A673 (cell line): Measurements from ENCODE around the gene MAOB. TPM values are rescaled to one million over a fixed set of nuclear protein-coding genes. Genes with fewer than 3 reads are reported as not detected.
A peak's percentile ranks its signal among the peaks of the same experiment; 100 is the strongest.

Experiments
- BruUV-seq: library from RNA; stranded (reverse); fragments of 400-500 nt; replicated peaks from 2 replicates; lab custom pipeline; 2021; lab: Mats Ljungman, UMichigan
- CTCF ChIA-PET: fragments of 300-600 bp; sonication (Branson Sonifier 250); formaldehyde crosslinking; loops from one replicate; lab custom pipeline; 2022; ENCODE audit warnings: antibody characterized with exemption; lab: Charles Lee
- POLR2A ChIA-PET: fragments of 300-600 bp; sonication (Branson Sonifier 250); formaldehyde crosslinking; loops from one replicate; lab custom pipeline; 2022; ENCODE audit warnings: antibody characterized with exemption; ENCODE audit not compliant: low non-redundant PET; lab: Charles Lee
- DNase-seq: peaks from one replicate; pipeline ENCODE4 v3.0.0-alpha.2; 2015; ENCODE audit warnings: low spot score
- H3K27ac ChIP-seq: fragments of 200-600 bp; sonication (generic); 2 replicates; pipeline ENCODE4 v1.5.1; 2016; ENCODE audit warnings: mixed run types, low read depth, mild to moderate bottlenecking, mixed read lengths, antibody characterized with exemption, low read length; ENCODE audit not compliant: poor library complexity, severe bottlenecking
- H3K27me3 ChIP-seq: fragments of 200-600 bp; sonication (generic); replicated peaks from 2 replicates; pipeline ENCODE4 v1.6.1; 2017; ENCODE audit warnings: mixed run types, low read depth, mild to moderate bottlenecking, mixed read lengths, antibody characterized with exemption, low read length; ENCODE audit not compliant: insufficient read depth, poor library complexity
- H3K36me3 ChIP-seq: fragments of 200-600 bp; sonication (generic); 2 replicates; pipeline ENCODE4 v1.6.1; 2016; ENCODE audit warnings: mixed run types, mild to moderate bottlenecking, mixed read lengths, antibody characterized with exemption, low read length; ENCODE audit not compliant: insufficient read depth, poor library complexity, severe bottlenecking
- H3K4me1 ChIP-seq: fragments of 200-600 bp; sonication (generic); 2 replicates; pipeline ENCODE4 v1.6.1; 2017; ENCODE audit warnings: mixed run types, mild to moderate bottlenecking, mixed read lengths, antibody characterized with exemption, low read length; ENCODE audit not compliant: insufficient read depth, poor library complexity, severe bottlenecking
- H3K4me3 ChIP-seq: fragments of 200-600 bp; sonication (generic); 2 replicates; pipeline ENCODE4 v1.5.1; 2016; ENCODE audit warnings: low read depth, mixed run types, mild to moderate bottlenecking, mixed read lengths, low read length; ENCODE audit not compliant: poor library complexity, severe bottlenecking
- H3K9me3 ChIP-seq: fragments of 200-600 bp; sonication (generic); 2 replicates; pipeline ENCODE4 v1.6.1; 2016; ENCODE audit warnings: mixed run types, low read depth, mild to moderate bottlenecking, mixed read lengths, antibody characterized with exemption, low read length; ENCODE audit not compliant: poor library complexity, severe bottlenecking
- CTCF ChIP-seq: fragments of 300-800, 200-600 bp; sonication (generic); conservative IDR thresholded peaks from 2 replicates; pipeline ENCODE4 v1.5.1; 2017; ENCODE audit warnings: low read depth, mild to moderate bottlenecking, antibody characterized with exemption, low read length, moderate library complexity, mixed read lengths
- EZH2 ChIP-seq: fragments of 200-600 bp; sonication (generic); IDR thresholded peaks from 2 replicates; pipeline ENCODE4 v1.6.1; 2017; ENCODE audit warnings: borderline replicate concordance, low read depth, mild to moderate bottlenecking, mixed read lengths, antibody characterized with exemption, low read length; ENCODE audit not compliant: poor library complexity, severe bottlenecking
- intact Hi-C: fragments of 100-400 bp; cut with micrococcal nuclease; formaldehyde crosslinking; loops from one replicate; pipeline ENCODE4 v1.10.0; 2022; ENCODE audit not compliant: unreplicated experiment
- total RNA-seq: library from RNA; stranded (reverse); gene quantifications from 2 replicates; pipeline ENCODE4 v1.2.3, GENCODE V29; 2021

Gene MAOB
- total RNA-seq, 1 experiment from 2014 or later = not detected

GRCh38 chrX:43743100-43743822 is 139.0 kb downstream of the MAOB start:
- H3K4me1 ChIP-seq = no peaks in the 10 kb centered on the region
- POLR2A ChIA-PET = interaction anchor here (0.6 kb wide), 1 partner anchor 90 kb away, joined by 8 read pairs; no protein-coding TSS in a partner anchor
- H3K9me3 ChIP-seq = no peaks in the 10 kb centered on the region
- CTCF ChIA-PET = no interaction called here
- no peak for TF ChIP-seq CTCF
- TF ChIP-seq EZH2 = no peak
- BruUV-seq = no TSS peak
- no peak for DNase-seq
- no peaks in the 10 kb centered on the region for H3K27me3 ChIP-seq
- H3K36me3 ChIP-seq = no peaks in the 10 kb centered on the region
- no peak overlapping the region for H3K4me3 ChIP-seq
- H3K27ac ChIP-seq = no peak overlapping the region
- intact Hi-C loops = loop anchor here (5.0 to 10.0 kb wide), 2 partner anchors 296 to 1958 kb away; no protein-coding TSS in a partner anchor

DNA sequence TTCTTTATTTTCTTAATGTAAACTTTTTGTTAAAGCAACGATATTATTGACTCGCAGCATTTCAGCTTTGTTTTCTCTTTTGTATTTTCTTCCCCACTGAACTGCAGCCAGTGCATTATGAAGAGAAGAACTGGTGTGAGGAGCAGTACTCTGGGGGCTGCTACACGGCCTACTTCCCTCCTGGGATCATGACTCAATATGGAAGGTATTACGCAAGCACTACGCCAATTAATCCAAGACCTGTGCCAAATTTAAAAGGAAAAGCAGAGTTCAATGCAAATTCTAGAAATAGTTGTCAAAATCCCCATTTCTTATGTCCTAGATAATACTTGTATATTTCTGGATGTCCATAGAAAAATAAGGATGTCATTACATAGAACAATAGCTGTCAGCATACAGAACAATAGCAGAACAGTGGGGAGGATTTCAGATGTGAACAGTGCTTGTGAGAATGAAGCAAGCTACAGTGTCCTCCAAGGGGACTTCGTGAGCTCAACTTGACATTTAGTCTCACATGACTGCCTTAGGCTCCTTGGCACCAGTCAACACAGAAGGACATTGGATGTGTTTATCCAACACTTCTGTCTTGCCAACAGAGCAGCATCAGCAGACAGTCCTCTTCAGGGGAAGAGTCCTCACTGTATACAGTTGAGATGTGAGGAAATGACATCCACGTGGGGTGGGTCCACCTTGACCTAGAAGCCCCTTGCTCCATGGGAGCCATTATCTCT is 140.2 kb downstream of the MAOB start:
- Histone ChIP-seq H3K4me3 (no peak overlapping the region), H3K4me1 (no peaks in the 10 kb centered on the region), H3K27ac (no peak overlapping the region), H3K9me3 (no peaks in the 10 kb centered on the region), H3K36me3 (no peaks in the 10 kb centered on the region), H3K27me3 (no peaks in the 10 kb centered on the region)
- no TSS peak for BruUV-seq
- intact Hi-C loops = loop anchor here (5.0 to 10.0 kb wide), 2 partner anchors 295 to 1957 kb away; no protein-coding TSS in a partner anchor
- ChIA-PET POLR2A (no interaction called here), CTCF (no interaction called here)
- TF ChIP-seq EZH2 = no peak
- no peak for TF ChIP-seq CTCF
- DNase-seq = peak; percentile 45

- ChIA-PET CTCF (no interaction called here), POLR2A (no interaction called here)
- no peak overlapping the region for H3K4me3 ChIP-seq
Measured at GRCh38 chrX:43735957-43736356, 146.3 kb downstream of the MAOB start.

More at GRCh38 chrX:43735957-43736356, 146.3 kb downstream of the MAOB start:
- DNase-seq = no peak
- H3K9me3 ChIP-seq = no peaks in the 10 kb centered on the region
- no peak overlapping the region for H3K27ac ChIP-seq
- intact Hi-C loops = no loop called here
- no peak for TF ChIP-seq EZH2
- TF ChIP-seq CTCF = no peak
- no peaks in the 10 kb centered on the region for H3K4me1 ChIP-seq
- H3K36me3 ChIP-seq = no peaks in the 10 kb centered on the region
- BruUV-seq = no TSS peak
- H3K27me3 ChIP-seq = no peaks in the 10 kb centered on the region
